Activated T-cell treated with anti-CD3 and anti-CD28 coated beads, Interleukin-2, amount 50 U/mL, for 24 hours (primary cell): Measurements from ENCODE around the gene MAP2.

Experiments
- DNase-seq: peaks from one replicate; pipeline ENCODE4 v3.0.0-alpha.2; 2020
- H3K27ac Mint-ChIP-seq: 2 replicates; pipeline ENCODE4 v1.8.0; 2020; ENCODE audit warnings: mild to moderate bottlenecking, mixed read lengths
- H3K27me3 Mint-ChIP-seq: 2 replicates; pipeline ENCODE4 v1.8.0; 2020; ENCODE audit warnings: mixed read lengths
- H3K36me3 Mint-ChIP-seq: 2 replicates; pipeline ENCODE4 v1.8.0; 2020; ENCODE audit warnings: low read depth, mixed read lengths
- H3K4me1 Mint-ChIP-seq: 2 replicates; pipeline ENCODE4 v1.8.0; 2020; ENCODE audit warnings: low read depth, mixed read lengths
- H3K4me3 Mint-ChIP-seq: 2 replicates; pipeline ENCODE4 v1.8.0; 2020; ENCODE audit warnings: mild to moderate bottlenecking, moderate library complexity, mixed read lengths
- H3K9me3 Mint-ChIP-seq: 2 replicates; pipeline ENCODE4 v1.8.0; 2020; ENCODE audit warnings: mixed read lengths

Gene MAP2

GRCh38 chr2:209563453-209563852, 139.6 kb downstream of the MAP2 start:
- Mint-ChIP-seq H3K27me3 (no peaks in the 10 kb centered on the region), H3K27ac (no peak overlapping the region), H3K4me3 (no peak overlapping the region), H3K9me3 (no peaks in the 10 kb centered on the region), H3K4me1 (no peaks in the 10 kb centered on the region), H3K36me3 (no peaks in the 10 kb centered on the region)
- no peak for DNase-seq

GRCh38 chr2:209564816-209565215, 141.0 kb downstream of the MAP2 start:
- H3K4me1 Mint-ChIP-seq, result no peaks in the 10 kb centered on the region
- H3K27ac Mint-ChIP-seq, result no peak overlapping the region
- no peaks in the 10 kb centered on the region for H3K27me3 Mint-ChIP-seq
- DNase-seq, result no peak
- H3K4me3 Mint-ChIP-seq, result no peak overlapping the region
- H3K9me3 Mint-ChIP-seq, result no peaks in the 10 kb centered on the region
- H3K36me3 Mint-ChIP-seq, result no peaks in the 10 kb centered on the region

- no peaks in the 10 kb centered on the region for H3K27me3 Mint-ChIP-seq
- H3K9me3 Mint-ChIP-seq, result no peaks in the 10 kb centered on the region
- no peaks in the 10 kb centered on the region for H3K4me1 Mint-ChIP-seq
- no peak overlapping the region for H3K27ac Mint-ChIP-seq
- DNase-seq, result no peak
- no peaks in the 10 kb centered on the region for H3K36me3 Mint-ChIP-seq
- H3K4me3 Mint-ChIP-seq, result no peak overlapping the region
These were observed 142.2 kb downstream of the MAP2 start for GRCh38 chr2:209565896-209566582.

GRCh38 chr2:209570194-209570593, 146.3 kb downstream of the MAP2 start:
- Mint-ChIP-seq H3K27ac (no peak overlapping the region), H3K4me1 (no peaks in the 10 kb centered on the region), H3K36me3 (no peaks in the 10 kb centered on the region), H3K9me3 (no peaks in the 10 kb centered on the region), H3K4me3 (no peak overlapping the region), H3K27me3 (no peaks in the 10 kb centered on the region)
- no peak for DNase-seq

- H3K4me3 Mint-ChIP-seq, result no peak overlapping the region
- no peaks in the 10 kb centered on the region for H3K9me3 Mint-ChIP-seq
- H3K4me1 Mint-ChIP-seq, result peaks cover 4% of the 10 kb centered on the region
- DNase-seq, result no peak
- H3K27me3 Mint-ChIP-seq, result no peaks in the 10 kb centered on the region
- no peak overlapping the region for H3K27ac Mint-ChIP-seq
- no peaks in the 10 kb centered on the region for H3K36me3 Mint-ChIP-seq
These were observed 150.7 kb downstream of the MAP2 start for GRCh38 chr2:209574515-209574914.

- Mint-ChIP-seq H3K9me3 (no peaks in the 10 kb centered on the region), H3K4me1 (peaks cover 6% of the 10 kb centered on the region), H3K27me3 (no peaks in the 10 kb centered on the region), H3K27ac (no peak overlapping the region), H3K36me3 (no peaks in the 10 kb centered on the region), H3K4me3 (no peak overlapping the region)
- DNase-seq, result no peak
These were observed 153.8 kb downstream of the MAP2 start for GRCh38 chr2:209577376-209578357.

GRCh38 chr2:209578394-209579001, 154.7 kb downstream of the MAP2 start:
- no peak overlapping the region for H3K27ac Mint-ChIP-seq
- no peak overlapping the region for H3K4me3 Mint-ChIP-seq
- H3K9me3 Mint-ChIP-seq, result no peaks in the 10 kb centered on the region
- H3K36me3 Mint-ChIP-seq, result no peaks in the 10 kb centered on the region
- DNase-seq, result no peak
- no peaks in the 10 kb centered on the region for H3K27me3 Mint-ChIP-seq
- peaks cover 6% of the 10 kb centered on the region for H3K4me1 Mint-ChIP-seq

GRCh38 chr2:209579230-209579749, 155.4 kb downstream of the MAP2 start:
- peak overlapping the region; percentile 36 for H3K4me3 Mint-ChIP-seq
- H3K36me3 Mint-ChIP-seq, result no peaks in the 10 kb centered on the region
- no peaks in the 10 kb centered on the region for H3K9me3 Mint-ChIP-seq
- no peaks in the 10 kb centered on the region for H3K27me3 Mint-ChIP-seq
- H3K4me1 Mint-ChIP-seq, result peaks cover 6% of the 10 kb centered on the region
- H3K27ac Mint-ChIP-seq, result no peak overlapping the region
- peak; percentile 28 for DNase-seq

GRCh38 chr2:209581040-209581439, 157.2 kb downstream of the MAP2 start:
- H3K9me3 Mint-ChIP-seq, result no peaks in the 10 kb centered on the region
- no peak for DNase-seq
- no peaks in the 10 kb centered on the region for H3K36me3 Mint-ChIP-seq
- no peak overlapping the region for H3K27ac Mint-ChIP-seq
- peaks cover 6% of the 10 kb centered on the region for H3K4me1 Mint-ChIP-seq
- no peaks in the 10 kb centered on the region for H3K27me3 Mint-ChIP-seq
- no peak overlapping the region for H3K4me3 Mint-ChIP-seq

- no peaks in the 10 kb centered on the region for H3K9me3 Mint-ChIP-seq
- H3K36me3 Mint-ChIP-seq, result no peaks in the 10 kb centered on the region
- no peaks in the 10 kb centered on the region for H3K27me3 Mint-ChIP-seq
- DNase-seq, result no peak
- H3K27ac Mint-ChIP-seq, result no peak overlapping the region
- H3K4me3 Mint-ChIP-seq, result no peak overlapping the region
- H3K4me1 Mint-ChIP-seq, result peaks cover 6% of the 10 kb centered on the region
These were observed 158.4 kb downstream of the MAP2 start for GRCh38 chr2:209582281-209582680.

GRCh38 chr2:209584472-209584871, 160.6 kb downstream of the MAP2 start:
- H3K4me1 Mint-ChIP-seq, result peaks cover 2% of the 10 kb centered on the region
- H3K27ac Mint-ChIP-seq, result no peak overlapping the region
- no peaks in the 10 kb centered on the region for H3K9me3 Mint-ChIP-seq
- no peak overlapping the region for H3K4me3 Mint-ChIP-seq
- H3K36me3 Mint-ChIP-seq, result no peaks in the 10 kb centered on the region
- H3K27me3 Mint-ChIP-seq, result no peaks in the 10 kb centered on the region
- DNase-seq, result no peak

GRCh38 chr2:209584915-209585314, 161.1 kb downstream of the MAP2 start:
- Mint-ChIP-seq H3K27ac (no peak overlapping the region), H3K9me3 (no peaks in the 10 kb centered on the region), H3K36me3 (no peaks in the 10 kb centered on the region), H3K27me3 (no peaks in the 10 kb centered on the region), H3K4me1 (no peaks in the 10 kb centered on the region), H3K4me3 (no peak overlapping the region)
- no peak for DNase-seq

- H3K4me3 Mint-ChIP-seq, result no peak overlapping the region
- no peaks in the 10 kb centered on the region for H3K27me3 Mint-ChIP-seq
- H3K4me1 Mint-ChIP-seq, result no peaks in the 10 kb centered on the region
- no peaks in the 10 kb centered on the region for H3K36me3 Mint-ChIP-seq
- no peak overlapping the region for H3K27ac Mint-ChIP-seq
- H3K9me3 Mint-ChIP-seq, result no peaks in the 10 kb centered on the region
- DNase-seq, result no peak
These were observed 167.2 kb downstream of the MAP2 start for GRCh38 chr2:209591021-209591420.

GRCh38 chr2:209592106-209592505, 168.3 kb downstream of the MAP2 start:
- Mint-ChIP-seq H3K4me1 (no peaks in the 10 kb centered on the region), H3K9me3 (no peaks in the 10 kb centered on the region), H3K4me3 (no peak overlapping the region), H3K36me3 (no peaks in the 10 kb centered on the region), H3K27me3 (no peaks in the 10 kb centered on the region), H3K27ac (no peak overlapping the region)
- no peak for DNase-seq
